ENCODE measurements around the gene CENPU. TPM values are rescaled to one million over a fixed set of nuclear protein-coding genes. Genes with fewer than 3 reads are reported as not detected.

The CENPU gene
- total RNA-seq, 1 donor from 2014 or later: 2.2 TPM

- no peak for ATAC-seq
- intact Hi-C loops (cut with DNase I): no loop called here
- H3K27me3 ChIP-seq (ENCODE audit: low read depth): no peaks in the 10 kb centered on the region
- H3K4me1 ChIP-seq: no peaks in the 10 kb centered on the region
- no peak overlapping the region for H3K27ac ChIP-seq
- H3K36me3 ChIP-seq: peaks cover 41% of the 10 kb centered on the region
- H3K9me3 ChIP-seq: no peaks in the 10 kb centered on the region
- no peak for DNase-seq
- TF ChIP-seq CTCF (IDR thresholded peaks at IDR 0.05): no peak
- H3K4me3 ChIP-seq: no peak overlapping the region
Observed at GRCh38 chr4:184674011-184674410, 59.9 kb downstream of the CENPU start.

- H3K9me3 ChIP-seq: no peaks in the 10 kb centered on the region
- intact Hi-C loops (cut with DNase I): no loop called here
- ATAC-seq: no peak
- H3K27ac ChIP-seq: no peak overlapping the region
- no peak overlapping the region for H3K4me3 ChIP-seq
- no peak for DNase-seq
- peaks cover 50% of the 10 kb centered on the region for H3K36me3 ChIP-seq
- TF ChIP-seq CTCF (IDR thresholded peaks at IDR 0.05): no peak
- no peaks in the 10 kb centered on the region for H3K27me3 ChIP-seq (ENCODE audit: low read depth)
- peaks cover 8% of the 10 kb centered on the region for H3K4me1 ChIP-seq
Observed at GRCh38 chr4:184672741-184673140, 61.2 kb downstream of the CENPU start.

- DNase-seq (no peak), ATAC-seq (no peak)
- TF ChIP-seq CTCF (IDR thresholded peaks at IDR 0.05): no peak
- Histone ChIP-seq H3K36me3 (peaks cover 61% of the 10 kb centered on the region), H3K27ac (no peak overlapping the region), H3K4me1 (peaks cover 8% of the 10 kb centered on the region), H3K4me3 (no peak overlapping the region), H3K27me3 (ENCODE audit: low read depth) (no peaks in the 10 kb centered on the region), H3K9me3 (no peaks in the 10 kb centered on the region)
- intact Hi-C loops (cut with DNase I): no loop called here
Observed at GRCh38 chr4:184671101-184671500, 62.8 kb downstream of the CENPU start.

- H3K4me3 ChIP-seq: no peak overlapping the region
- no peak for TF ChIP-seq CTCF (IDR thresholded peaks at IDR 0.05)
- ATAC-seq: no peak
- no peaks in the 10 kb centered on the region for H3K27me3 ChIP-seq (ENCODE audit: low read depth)
- intact Hi-C loops (cut with DNase I): no loop called here
- H3K9me3 ChIP-seq: no peaks in the 10 kb centered on the region
- H3K4me1 ChIP-seq: peaks cover 8% of the 10 kb centered on the region
- DNase-seq: no peak
- H3K36me3 ChIP-seq: peaks cover 57% of the 10 kb centered on the region
- no peak overlapping the region for H3K27ac ChIP-seq
Observed at GRCh38 chr4:184669251-184669650, 64.6 kb downstream of the CENPU start.

GRCh38 chr4:184668511-184669114 is 65.3 kb downstream of the CENPU start:
- no peak for TF ChIP-seq CTCF (IDR thresholded peaks at IDR 0.05)
- no peak overlapping the region for H3K4me3 ChIP-seq
- H3K9me3 ChIP-seq: no peaks in the 10 kb centered on the region
- no peaks in the 10 kb centered on the region for H3K27me3 ChIP-seq (ENCODE audit: low read depth)
- H3K36me3 ChIP-seq: peaks cover 52% of the 10 kb centered on the region
- ATAC-seq (peak; percentile 29 to 51), DNase-seq (no peak)
- intact Hi-C loops (cut with DNase I): no loop called here
- H3K4me1 ChIP-seq: peaks cover 8% of the 10 kb centered on the region
- peak overlapping the region; percentile 54 for H3K27ac ChIP-seq
